Natural killer cell (primary cell): ENCODE data around the gene KIF26A. TPM values are rescaled to one million over a fixed set of nuclear protein-coding genes. Genes with fewer than 3 reads are reported as not detected.

Experiments used
- ATAC-seq, 3 donors: fragments of 150-1000 bp in 2 of 3; fragments of 200-7000 bp in 1 of 3; cut with Tn5 transposase; 1 replicate in 1 of 3; 2 replicates in 2 of 3; pipeline ENCODE4 v1.10.0; 2021; ENCODE audit warnings: mild to moderate bottlenecking in 2 of 3, moderate library complexity in 2 of 3
- DNase-seq, 2 donors: peaks; one replicate each; pipeline versions ENCODE4 v3.0.0 to v3.0.0-alpha.2; 2013 to 2021; ENCODE audit warnings: mixed read lengths in 1 of 2
- H3K27ac ChIP-seq: one replicate; pipeline ENCODE4 v1.5.1; 2013; ENCODE audit warnings: mild to moderate bottlenecking, low read length
- H3K27me3 ChIP-seq: one replicate; pipeline ENCODE4 v1.6.1; 2013; ENCODE audit warnings: low read length; ENCODE audit not compliant: control insufficient read depth, insufficient read depth
- H3K36me3 ChIP-seq: one replicate; pipeline ENCODE4 v1.6.1; 2013; ENCODE audit warnings: low read length; ENCODE audit not compliant: control insufficient read depth, insufficient read depth
- H3K4me1 ChIP-seq: one replicate; pipeline ENCODE4 v1.6.1; 2013; ENCODE audit warnings: low read length; ENCODE audit not compliant: control insufficient read depth, insufficient read depth
- H3K4me3 ChIP-seq: one replicate; pipeline ENCODE4 v1.5.1; 2013; ENCODE audit warnings: low read length
- H3K9me3 ChIP-seq: one replicate; pipeline ENCODE4 v1.6.1; 2013; ENCODE audit warnings: low read length; ENCODE audit not compliant: control insufficient read depth, insufficient read depth
- H3K27ac Mint-ChIP-seq, 2 donors: one replicate each; pipeline ENCODE4 v1.8.0; 2022; ENCODE audit warnings: mild to moderate bottlenecking in 2 of 2, mixed read lengths in 2 of 2, moderate library complexity in 1 of 2
- H3K27me3 Mint-ChIP-seq, 2 donors: one replicate each; pipeline ENCODE4 v1.8.0; 2022; ENCODE audit warnings: low read depth in 2 of 2, mixed read lengths in 2 of 2
- H3K36me3 Mint-ChIP-seq: one replicate; pipeline ENCODE4 v1.8.0; 2022; ENCODE audit warnings: mixed read lengths
- H3K4me1 Mint-ChIP-seq, 2 donors: one replicate each; pipeline ENCODE4 v1.8.0; 2022; ENCODE audit warnings: mixed read lengths in 2 of 2
- H3K4me3 Mint-ChIP-seq: one replicate; pipeline ENCODE4 v1.8.0; 2022; ENCODE audit warnings: mild to moderate bottlenecking, moderate library complexity, mixed read lengths
- H3K9me3 Mint-ChIP-seq, 2 donors: one replicate each; pipeline ENCODE4 v1.8.0; 2022; ENCODE audit warnings: mixed read lengths in 2 of 2
- WGBS: methylation state at CpG from one replicate; pipeline ENCODE4 v1.1.7; 2013; ENCODE audit warnings: missing lambda C conversion rate; ENCODE audit not compliant: insufficient coverage; 5-methylcytosine and 5-hydroxymethylcytosine counted together
- intact Hi-C: fragments of 100-400 bp; cut with micrococcal nuclease; formaldehyde crosslinking; loops from one replicate; pipeline ENCODE4 v1.14.2; 2022
- total RNA-seq, 4 donors: library from RNA; stranded (reverse); fragments of 120-200 nt in 1 of 4; gene quantifications; one replicate each; pipeline versions ENCODE4 v1.2.3 to v1.2.4, GENCODE V29; 2013 to 2022
- TF ChIP-seq, protein P1 (sequence below): fragments of 200-600 bp; IDR thresholded peaks from one replicate; pipeline ENCODE4 v1.8.0; 2022; ENCODE audit warnings: antibody characterized with exemption

KIF26A gene
- total RNA-seq, 3 donors from 2014 or later (not counting 1 experiment from before 2014, with no cell fraction given) = not detected

DNA sequence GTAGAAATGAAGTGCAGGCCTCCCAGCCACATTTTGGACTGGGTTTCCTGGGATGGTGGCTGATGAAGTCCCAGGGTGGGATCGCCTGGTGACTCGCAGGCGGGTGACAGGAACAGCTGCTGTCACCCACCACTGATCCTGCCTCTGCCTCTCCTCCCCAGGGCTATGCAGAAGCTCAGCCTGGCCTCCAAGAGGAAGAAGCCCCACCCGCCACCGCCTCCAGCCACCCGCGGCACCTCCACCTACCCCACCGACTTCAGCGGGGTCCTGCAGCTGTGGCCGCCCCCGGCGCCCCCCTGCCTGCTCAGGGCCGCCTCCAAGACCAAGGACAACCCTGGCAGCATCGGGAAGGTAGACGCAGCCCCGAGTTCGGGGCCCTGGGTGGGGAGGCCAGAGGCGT lies 28.3 kb downstream of the KIF26A start:
- H3K27ac ChIP-seq = no peak overlapping the region

DNA sequence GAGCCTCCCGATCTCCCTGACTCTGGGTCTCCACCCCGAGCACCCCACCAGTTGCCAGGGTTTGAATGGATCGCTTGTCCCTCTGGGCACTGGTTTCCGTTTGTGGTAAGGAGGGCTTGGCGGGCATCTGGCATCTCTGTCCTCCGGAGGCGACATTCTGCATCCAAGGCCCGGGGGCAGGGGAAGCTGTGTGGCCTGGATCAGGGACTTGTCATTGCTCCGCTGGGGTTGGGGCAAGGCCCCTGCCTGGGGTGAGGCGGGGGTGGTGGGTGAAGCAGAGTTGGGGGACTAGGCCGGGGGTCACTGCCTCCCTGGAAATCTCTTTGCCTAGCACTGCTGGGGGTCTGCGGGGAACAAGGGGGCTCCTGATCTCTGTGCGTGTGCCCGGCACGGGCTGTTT lies 30.2 kb downstream of the KIF26A start:
- Mint-ChIP-seq H3K36me3 (no peaks in the 10 kb centered on the region), H3K9me3 (no peaks in the 10 kb centered on the region), H3K4me1 (no peaks in the 10 kb centered on the region), H3K27me3 (no peaks in the 10 kb centered on the region), H3K27ac (no peak overlapping the region), H3K4me3 (no peak overlapping the region)
- Histone ChIP-seq H3K4me1 (no peaks in the 10 kb centered on the region), H3K27me3 (no peaks in the 10 kb centered on the region), H3K4me3 (no peak overlapping the region), H3K36me3 (no peaks in the 10 kb centered on the region), H3K9me3 (no peaks in the 10 kb centered on the region), H3K27ac (no peak overlapping the region)
- DNase-seq = no peak
- 93% methylated on average over 15 of the region's 15 CpGs for WGBS
- ATAC-seq = no peak
- intact Hi-C loops = no loop called here
- TF ChIP-seq, protein P1, sequence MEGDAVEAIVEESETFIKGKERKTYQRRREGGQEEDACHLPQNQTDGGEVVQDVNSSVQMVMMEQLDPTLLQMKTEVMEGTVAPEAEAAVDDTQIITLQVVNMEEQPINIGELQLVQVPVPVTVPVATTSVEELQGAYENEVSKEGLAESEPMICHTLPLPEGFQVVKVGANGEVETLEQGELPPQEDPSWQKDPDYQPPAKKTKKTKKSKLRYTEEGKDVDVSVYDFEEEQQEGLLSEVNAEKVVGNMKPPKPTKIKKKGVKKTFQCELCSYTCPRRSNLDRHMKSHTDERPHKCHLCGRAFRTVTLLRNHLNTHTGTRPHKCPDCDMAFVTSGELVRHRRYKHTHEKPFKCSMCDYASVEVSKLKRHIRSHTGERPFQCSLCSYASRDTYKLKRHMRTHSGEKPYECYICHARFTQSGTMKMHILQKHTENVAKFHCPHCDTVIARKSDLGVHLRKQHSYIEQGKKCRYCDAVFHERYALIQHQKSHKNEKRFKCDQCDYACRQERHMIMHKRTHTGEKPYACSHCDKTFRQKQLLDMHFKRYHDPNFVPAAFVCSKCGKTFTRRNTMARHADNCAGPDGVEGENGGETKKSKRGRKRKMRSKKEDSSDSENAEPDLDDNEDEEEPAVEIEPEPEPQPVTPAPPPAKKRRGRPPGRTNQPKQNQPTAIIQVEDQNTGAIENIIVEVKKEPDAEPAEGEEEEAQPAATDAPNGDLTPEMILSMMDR = no peak

More for the DNA sequence above, 28.3 kb downstream of the KIF26A start:
- H3K27me3 ChIP-seq = no peaks in the 10 kb centered on the region
- ATAC-seq = no peak
- no peak for DNase-seq
- H3K9me3 Mint-ChIP-seq = no peaks in the 10 kb centered on the region
- no peaks in the 10 kb centered on the region for H3K9me3 ChIP-seq
- H3K36me3 Mint-ChIP-seq = no peaks in the 10 kb centered on the region
- no peak overlapping the region for H3K27ac Mint-ChIP-seq
- no peaks in the 10 kb centered on the region for H3K4me1 Mint-ChIP-seq
- H3K27me3 Mint-ChIP-seq = no peaks in the 10 kb centered on the region
- no peaks in the 10 kb centered on the region for H3K36me3 ChIP-seq
- H3K4me3 Mint-ChIP-seq = no peak overlapping the region
- no peaks in the 10 kb centered on the region for H3K4me1 ChIP-seq
- WGBS = 69% methylated on average over 16 of the region's 18 CpGs
- TF ChIP-seq, protein P1 = no peak
- intact Hi-C loops = no loop called here
- no peak overlapping the region for H3K4me3 ChIP-seq

DNA sequence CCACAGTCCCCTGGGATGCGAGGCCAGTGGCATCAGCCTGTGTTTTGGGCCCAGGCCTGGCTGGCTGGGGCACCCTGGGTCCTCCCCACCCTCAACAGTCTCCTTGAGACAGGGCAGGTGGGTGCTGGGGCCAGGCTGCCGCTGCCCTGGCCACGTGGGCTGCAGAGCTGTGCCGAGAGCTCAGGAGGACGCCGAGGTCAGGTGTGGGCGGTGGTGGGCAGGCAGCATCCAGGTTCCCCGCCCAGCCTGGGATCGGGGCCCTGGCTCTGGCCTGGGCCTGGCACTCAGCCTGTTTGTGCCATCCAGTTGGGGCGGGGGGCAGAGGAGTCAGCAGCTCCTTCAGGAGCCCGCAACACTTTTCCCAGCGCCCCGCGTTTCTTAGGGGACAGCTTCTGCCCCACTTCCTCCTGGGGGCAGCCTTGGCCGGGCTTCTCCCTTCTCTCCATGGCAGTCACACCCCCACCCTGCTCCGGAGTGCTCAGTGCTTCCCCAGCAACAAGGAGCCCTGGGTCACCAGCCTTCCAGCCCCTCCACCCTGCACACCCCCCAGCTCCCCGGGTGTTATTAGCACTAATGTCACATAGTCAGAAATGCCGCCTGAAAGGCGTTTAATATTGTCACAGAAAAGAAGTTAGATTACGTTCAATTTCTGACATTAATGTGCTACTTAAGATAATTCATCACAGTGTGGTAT lies 30.8 kb downstream of the KIF26A start:
- DNase-seq = no peak
- Histone ChIP-seq H3K27ac (no peak overlapping the region), H3K27me3 (no peaks in the 10 kb centered on the region), H3K4me3 (no peak overlapping the region), H3K4me1 (no peaks in the 10 kb centered on the region), H3K9me3 (no peaks in the 10 kb centered on the region), H3K36me3 (no peaks in the 10 kb centered on the region)
- H3K9me3 Mint-ChIP-seq = no peaks in the 10 kb centered on the region
- intact Hi-C loops = no loop called here
- H3K4me3 Mint-ChIP-seq = no peak overlapping the region
- TF ChIP-seq, protein P1 = no peak
- no peaks in the 10 kb centered on the region for H3K4me1 Mint-ChIP-seq
- no peaks in the 10 kb centered on the region for H3K27me3 Mint-ChIP-seq
- H3K36me3 Mint-ChIP-seq = no peaks in the 10 kb centered on the region
- no peak overlapping the region for H3K27ac Mint-ChIP-seq
- WGBS = 84% methylated on average over 20 of the region's 20 CpGs
- no peak for ATAC-seq
